NB4 (cell line): Measurements from ENCODE around the gene SLC35G6.
"Not testable (repeated sequence)": the region's sequence is repeated elsewhere in the genome, so short reads cannot be mapped to it uniquely, and the experiment has no call there.

Experiments used
- POLR2A ChIP-seq: IDR thresholded peaks from 2 replicates; pipeline ENCODE4 v1.6.1; 2011; ENCODE audit warnings: mild to moderate bottlenecking; ENCODE audit not compliant: insufficient read length; ENCODE audit errors: extremely low read depth
- TF ChIP-seq, protein P1 (sequence below): IDR thresholded peaks from one replicate; pipeline ENCODE4 v1.5.1; 2012; ENCODE audit warnings: low read depth, low read length
- TF ChIP-seq, protein P2 (sequence below): IDR thresholded peaks from 2 replicates; pipeline ENCODE4 v1.6.1; 2011; ENCODE audit warnings: low read depth, low read length

DNA sequence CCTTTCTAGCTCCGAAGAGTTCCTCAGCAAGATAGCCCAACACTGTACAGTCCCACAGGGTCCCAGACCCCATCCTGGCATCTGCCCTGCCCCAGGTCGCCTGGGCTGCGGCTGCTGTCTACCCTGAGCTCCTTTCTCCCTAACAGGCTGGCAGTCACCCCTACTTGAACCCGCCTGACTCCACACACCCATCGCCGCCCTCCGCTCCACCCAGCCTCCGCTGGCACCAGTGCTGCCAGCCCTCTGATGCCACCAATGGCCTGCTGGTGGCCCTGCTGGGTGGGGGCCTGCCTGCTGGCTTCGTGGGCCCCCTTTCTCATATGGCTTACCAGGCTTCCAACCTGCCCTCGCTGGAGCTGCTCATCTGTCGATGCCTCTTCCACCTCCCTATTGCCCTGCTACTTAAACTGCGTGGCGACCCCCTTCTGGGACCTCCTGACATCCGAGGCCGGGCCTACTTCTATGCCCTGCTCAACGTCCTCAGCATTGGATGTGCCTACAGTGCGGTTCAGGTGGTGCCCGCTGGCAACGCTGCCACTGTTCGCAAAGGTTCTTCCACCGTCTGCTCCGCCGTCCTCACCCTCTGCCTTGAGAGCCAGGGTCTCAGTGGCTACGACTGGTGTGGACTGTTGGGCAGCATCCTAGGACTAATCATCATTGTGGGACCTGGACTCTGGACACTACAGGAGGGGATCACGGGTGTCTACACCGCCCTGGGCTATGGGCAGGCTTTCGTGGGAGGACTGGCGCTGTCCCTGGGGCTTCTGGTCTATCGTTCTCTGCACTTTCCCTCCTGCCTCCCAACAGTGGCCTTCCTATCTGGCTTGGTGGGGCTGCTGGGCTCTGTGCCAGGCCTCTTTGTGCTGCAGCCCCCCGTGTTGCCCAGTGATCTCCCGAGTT, 846 bp downstream of the SLC35G6 start:
- TF ChIP-seq, protein P1, sequence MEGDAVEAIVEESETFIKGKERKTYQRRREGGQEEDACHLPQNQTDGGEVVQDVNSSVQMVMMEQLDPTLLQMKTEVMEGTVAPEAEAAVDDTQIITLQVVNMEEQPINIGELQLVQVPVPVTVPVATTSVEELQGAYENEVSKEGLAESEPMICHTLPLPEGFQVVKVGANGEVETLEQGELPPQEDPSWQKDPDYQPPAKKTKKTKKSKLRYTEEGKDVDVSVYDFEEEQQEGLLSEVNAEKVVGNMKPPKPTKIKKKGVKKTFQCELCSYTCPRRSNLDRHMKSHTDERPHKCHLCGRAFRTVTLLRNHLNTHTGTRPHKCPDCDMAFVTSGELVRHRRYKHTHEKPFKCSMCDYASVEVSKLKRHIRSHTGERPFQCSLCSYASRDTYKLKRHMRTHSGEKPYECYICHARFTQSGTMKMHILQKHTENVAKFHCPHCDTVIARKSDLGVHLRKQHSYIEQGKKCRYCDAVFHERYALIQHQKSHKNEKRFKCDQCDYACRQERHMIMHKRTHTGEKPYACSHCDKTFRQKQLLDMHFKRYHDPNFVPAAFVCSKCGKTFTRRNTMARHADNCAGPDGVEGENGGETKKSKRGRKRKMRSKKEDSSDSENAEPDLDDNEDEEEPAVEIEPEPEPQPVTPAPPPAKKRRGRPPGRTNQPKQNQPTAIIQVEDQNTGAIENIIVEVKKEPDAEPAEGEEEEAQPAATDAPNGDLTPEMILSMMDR = not testable (repeated sequence)
- not testable (repeated sequence) for TF ChIP-seq POLR2A
- TF ChIP-seq, protein P2, sequence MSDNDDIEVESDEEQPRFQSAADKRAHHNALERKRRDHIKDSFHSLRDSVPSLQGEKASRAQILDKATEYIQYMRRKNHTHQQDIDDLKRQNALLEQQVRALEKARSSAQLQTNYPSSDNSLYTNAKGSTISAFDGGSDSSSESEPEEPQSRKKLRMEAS = not testable (repeated sequence)
